ENCODE measurements around the gene USP24. TPM values are rescaled to one million over a fixed set of nuclear protein-coding genes. Genes with fewer than 3 reads are reported as not detected.

Gene USP24
- polyA plus RNA-seq, 2 donors, result 7.4 to 7.6 TPM

DNA sequence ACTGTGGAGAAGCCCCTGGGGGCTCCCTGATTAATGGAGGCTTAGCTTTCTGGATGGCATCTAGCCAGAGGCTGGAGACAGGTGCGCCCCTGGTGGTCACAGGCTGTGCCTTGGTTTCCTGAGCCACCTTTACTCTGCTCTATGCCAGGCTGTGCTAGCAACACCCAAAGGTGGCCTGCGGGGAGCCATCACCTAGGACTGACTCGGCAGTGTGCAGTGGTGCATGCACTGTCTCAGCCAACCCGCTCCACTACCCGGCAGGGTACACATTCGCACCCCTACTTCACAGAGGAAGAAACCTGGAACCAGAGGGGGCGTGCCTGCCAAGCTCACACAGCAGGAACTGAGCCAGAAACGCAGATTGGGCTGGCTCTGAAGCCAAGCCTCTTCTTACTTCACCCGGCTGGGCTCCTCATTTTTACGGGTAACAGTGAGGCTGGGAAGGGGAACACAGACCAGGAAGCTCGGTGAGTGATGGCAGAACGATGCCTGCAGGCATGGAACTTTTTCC is 151.0 kb downstream of the USP24 start:
- peaks cover 5 to 28% of the 10 kb centered on the region in 2 donors for H3K36me3 ChIP-seq (ENCODE audit: control insufficient read depth in 2 of 2, insufficient read depth in 2 of 2, low read length in 1 of 2)
- no peak overlapping the region for H3K27ac ChIP-seq (ENCODE audit: low read depth in 2 of 2, low read length in 1 of 2)
- no peaks in the 10 kb centered on the region for H3K27me3 ChIP-seq (ENCODE audit: control insufficient read depth in 1 of 2, insufficient read depth in 2 of 2, low read length in 2 of 2)
- no peaks in the 10 kb centered on the region for H3K9me3 ChIP-seq (ENCODE audit: control insufficient read depth in 2 of 2, insufficient read depth in 1 of 2, low read depth in 1 of 2, low read length in 1 of 2)
- H3K4me3 ChIP-seq (ENCODE audit: low read depth in 1 of 2, low read length in 2 of 2), result no peak overlapping the region
- WGBS, 2 donors, result 34 to 49% methylated on average over 12 of the region's 12 CpGs
- H3K4me1 ChIP-seq (ENCODE audit: control insufficient read depth in 2 of 2, insufficient read depth in 2 of 2, low read length in 1 of 2), result peaks cover 4% of the 10 kb centered on the region in 2 donors

DNA sequence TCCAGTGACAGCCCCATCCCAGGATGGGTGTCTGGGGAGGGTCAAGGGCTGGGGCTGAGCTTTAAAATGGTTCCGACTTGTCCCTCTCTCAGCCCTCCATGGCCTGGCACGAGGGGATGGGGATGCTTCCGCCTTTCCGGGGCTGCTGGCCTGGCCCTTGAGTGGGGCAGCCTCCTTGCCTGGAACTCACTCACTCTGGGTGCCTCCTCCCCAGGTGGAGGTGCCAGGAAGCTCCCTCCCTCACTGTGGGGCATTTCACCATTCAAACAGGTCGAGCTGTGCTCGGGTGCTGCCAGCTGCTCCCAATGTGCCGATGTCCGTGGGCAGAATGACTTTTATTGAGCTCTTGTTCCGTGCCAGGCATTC is 151.6 kb downstream of the USP24 start:
- Histone ChIP-seq H3K4me1 (ENCODE audit: control insufficient read depth in 2 of 2, insufficient read depth in 2 of 2, low read length in 1 of 2) (peaks cover 4% of the 10 kb centered on the region in 2 donors), H3K27me3 (ENCODE audit: control insufficient read depth in 1 of 2, insufficient read depth in 2 of 2, low read length in 2 of 2) (no peaks in the 10 kb centered on the region), H3K9me3 (ENCODE audit: control insufficient read depth in 2 of 2, insufficient read depth in 1 of 2, low read depth in 1 of 2, low read length in 1 of 2) (no peaks in the 10 kb centered on the region), H3K36me3 (ENCODE audit: control insufficient read depth in 2 of 2, insufficient read depth in 2 of 2, low read length in 1 of 2) (peaks cover 5 to 28% of the 10 kb centered on the region in 2 donors), H3K4me3 (ENCODE audit: low read depth in 1 of 2, low read length in 2 of 2) (no peak overlapping the region), H3K27ac (ENCODE audit: low read depth in 2 of 2, low read length in 1 of 2) (no peak overlapping the region)
- WGBS, 2 donors, result 72 to 77% methylated on average over 9 of the region's 9 CpGs

DNA sequence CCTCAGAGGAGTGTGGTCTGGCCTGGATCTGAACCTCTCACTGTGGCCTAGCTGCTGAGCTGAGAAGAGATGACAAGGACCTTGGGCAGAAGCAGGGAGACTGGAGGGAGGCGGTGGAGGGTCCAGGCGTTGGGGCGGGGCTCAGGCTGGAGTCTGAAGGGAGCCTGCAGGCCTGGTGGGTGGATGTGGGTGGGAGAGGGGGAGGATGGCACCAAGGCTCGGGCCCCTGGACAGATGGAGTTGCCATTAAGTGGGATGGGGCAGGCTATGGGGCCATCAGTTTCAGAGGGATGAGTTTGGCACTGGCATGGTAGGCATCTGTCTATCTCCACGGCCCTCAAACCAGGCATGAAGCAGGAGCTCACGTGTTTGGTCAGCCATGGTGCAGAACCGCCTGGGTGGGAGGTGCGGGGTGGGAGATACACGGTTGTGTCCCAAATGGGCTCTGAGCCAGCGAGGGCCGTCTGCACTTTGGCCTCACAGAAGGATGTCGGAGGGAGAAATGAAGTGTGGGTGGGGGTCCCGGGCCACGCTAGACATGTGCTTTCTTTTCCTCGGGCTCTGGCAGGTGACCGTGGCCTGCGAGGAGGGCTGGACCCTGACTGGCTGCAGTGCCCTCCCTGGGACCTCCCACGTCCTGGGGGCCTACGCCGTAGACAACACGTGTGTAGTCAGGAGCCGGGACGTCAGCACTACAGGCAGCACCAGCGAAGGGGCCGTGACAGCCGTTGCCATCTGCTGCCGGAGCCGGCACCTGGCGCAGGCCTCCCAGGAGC is 152.2 kb downstream of the USP24 start:
- Histone ChIP-seq H3K27ac (ENCODE audit: low read depth in 2 of 2, low read length in 1 of 2) (no peak overlapping the region), H3K9me3 (ENCODE audit: control insufficient read depth in 2 of 2, insufficient read depth in 1 of 2, low read depth in 1 of 2, low read length in 1 of 2) (no peaks in the 10 kb centered on the region), H3K4me3 (ENCODE audit: low read depth in 1 of 2, low read length in 2 of 2) (no peak overlapping the region), H3K27me3 (ENCODE audit: control insufficient read depth in 1 of 2, insufficient read depth in 2 of 2, low read length in 2 of 2) (no peaks in the 10 kb centered on the region), H3K36me3 (ENCODE audit: control insufficient read depth in 2 of 2, insufficient read depth in 2 of 2, low read length in 1 of 2) (peaks cover 5 to 29% of the 10 kb centered on the region in 2 donors), H3K4me1 (ENCODE audit: control insufficient read depth in 2 of 2, insufficient read depth in 2 of 2, low read length in 1 of 2) (peaks cover 4% of the 10 kb centered on the region in 2 donors)
- 92 to 93% methylated on average over 29 of the region's 29 CpGs for WGBS, 2 donors

DNA sequence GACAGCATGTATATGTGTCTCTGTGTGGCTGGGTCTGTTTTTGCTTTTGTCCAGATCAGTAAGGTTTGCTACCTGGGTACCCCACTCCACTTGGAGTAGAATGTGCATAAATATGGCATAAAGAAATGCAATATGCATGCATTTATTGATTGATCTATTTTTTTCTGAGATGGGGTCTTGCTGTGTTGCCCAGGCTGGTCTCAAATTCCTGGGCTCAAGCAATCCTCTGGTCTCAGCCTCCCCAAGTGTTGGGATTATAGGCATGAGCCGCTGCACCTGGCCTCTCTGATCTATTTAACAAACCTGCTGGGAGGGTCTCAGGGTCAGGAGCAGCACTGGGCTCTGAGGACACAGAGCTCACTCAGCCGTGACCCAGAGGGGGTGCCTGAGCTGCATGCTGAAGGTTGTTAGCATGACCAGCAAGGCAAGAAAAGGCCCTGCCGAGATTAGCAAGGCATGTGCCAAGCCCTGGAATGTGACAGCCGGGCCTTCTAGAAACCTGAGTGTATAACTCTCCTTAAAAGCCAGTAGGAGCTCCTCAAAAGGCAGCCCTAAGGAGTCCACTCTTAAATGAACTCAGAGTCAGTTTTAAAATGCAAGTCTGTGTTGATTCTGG is 153.3 kb downstream of the USP24 start:
- Histone ChIP-seq H3K4me3 (ENCODE audit: low read depth in 1 of 2, low read length in 2 of 2) (no peak overlapping the region), H3K27me3 (ENCODE audit: control insufficient read depth in 1 of 2, insufficient read depth in 2 of 2, low read length in 2 of 2) (no peaks in the 10 kb centered on the region), H3K27ac (ENCODE audit: low read depth in 2 of 2, low read length in 1 of 2) (no peak overlapping the region), H3K9me3 (ENCODE audit: control insufficient read depth in 2 of 2, insufficient read depth in 1 of 2, low read depth in 1 of 2, low read length in 1 of 2) (no peaks in the 10 kb centered on the region), H3K4me1 (ENCODE audit: control insufficient read depth in 2 of 2, insufficient read depth in 2 of 2, low read length in 1 of 2) (peaks cover 4% of the 10 kb centered on the region in 2 donors), H3K36me3 (ENCODE audit: control insufficient read depth in 2 of 2, insufficient read depth in 2 of 2, low read length in 1 of 2) (peaks cover 5 to 26% of the 10 kb centered on the region in 2 donors)
- 77 to 79% methylated on average over 4 of the region's 4 CpGs for WGBS, 2 donors

DNA sequence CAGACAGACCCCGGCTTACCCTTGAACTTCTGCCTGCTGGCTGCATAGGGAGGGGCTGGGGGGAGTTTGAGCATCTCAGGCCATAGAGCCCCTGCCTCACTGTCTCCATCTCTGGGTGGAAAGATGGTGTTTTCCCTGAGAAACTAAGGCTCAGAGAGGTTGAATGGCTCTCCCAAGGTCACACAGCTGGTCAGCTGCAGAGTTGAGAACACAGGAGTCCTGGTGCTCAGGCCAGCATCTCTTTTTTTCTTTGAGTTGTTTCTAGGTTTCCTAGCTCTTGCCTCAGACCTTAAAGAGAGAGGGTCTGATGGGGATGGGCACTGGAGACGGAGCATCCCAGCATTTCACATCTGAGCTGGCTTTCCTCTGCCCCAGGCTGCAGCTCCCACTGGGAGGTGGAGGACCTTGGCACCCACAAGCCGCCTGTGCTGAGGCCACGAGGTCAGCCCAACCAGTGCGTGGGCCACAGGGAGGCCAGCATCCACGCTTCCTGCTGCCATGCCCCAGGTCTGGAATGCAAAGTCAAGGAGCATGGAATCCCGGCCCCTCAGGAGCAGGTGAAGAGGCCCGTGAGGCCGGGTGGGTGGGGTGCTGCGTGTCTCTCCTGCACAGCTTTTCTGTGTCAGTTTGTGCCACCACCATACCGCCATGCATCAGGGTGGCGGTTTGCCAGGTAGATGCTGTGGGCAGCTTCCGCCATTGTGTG is 154.0 kb downstream of the USP24 start:
- no peaks in the 10 kb centered on the region for H3K9me3 ChIP-seq (ENCODE audit: control insufficient read depth in 2 of 2, insufficient read depth in 1 of 2, low read depth in 1 of 2, low read length in 1 of 2)
- H3K4me3 ChIP-seq (ENCODE audit: low read depth in 1 of 2, low read length in 2 of 2), result no peak overlapping the region
- WGBS, 2 donors, result 85 to 86% methylated on average over 13 of the region's 13 CpGs
- H3K27ac ChIP-seq (ENCODE audit: low read depth in 2 of 2, low read length in 1 of 2), result no peak overlapping the region
- H3K27me3 ChIP-seq (ENCODE audit: control insufficient read depth in 1 of 2, insufficient read depth in 2 of 2, low read length in 2 of 2), result no peaks in the 10 kb centered on the region
- peaks cover 4% of the 10 kb centered on the region in 2 donors for H3K4me1 ChIP-seq (ENCODE audit: control insufficient read depth in 2 of 2, insufficient read depth in 2 of 2, low read length in 1 of 2)
- H3K36me3 ChIP-seq (ENCODE audit: control insufficient read depth in 2 of 2, insufficient read depth in 2 of 2, low read length in 1 of 2), result peaks cover 5 to 25% of the 10 kb centered on the region in 2 donors

DNA sequence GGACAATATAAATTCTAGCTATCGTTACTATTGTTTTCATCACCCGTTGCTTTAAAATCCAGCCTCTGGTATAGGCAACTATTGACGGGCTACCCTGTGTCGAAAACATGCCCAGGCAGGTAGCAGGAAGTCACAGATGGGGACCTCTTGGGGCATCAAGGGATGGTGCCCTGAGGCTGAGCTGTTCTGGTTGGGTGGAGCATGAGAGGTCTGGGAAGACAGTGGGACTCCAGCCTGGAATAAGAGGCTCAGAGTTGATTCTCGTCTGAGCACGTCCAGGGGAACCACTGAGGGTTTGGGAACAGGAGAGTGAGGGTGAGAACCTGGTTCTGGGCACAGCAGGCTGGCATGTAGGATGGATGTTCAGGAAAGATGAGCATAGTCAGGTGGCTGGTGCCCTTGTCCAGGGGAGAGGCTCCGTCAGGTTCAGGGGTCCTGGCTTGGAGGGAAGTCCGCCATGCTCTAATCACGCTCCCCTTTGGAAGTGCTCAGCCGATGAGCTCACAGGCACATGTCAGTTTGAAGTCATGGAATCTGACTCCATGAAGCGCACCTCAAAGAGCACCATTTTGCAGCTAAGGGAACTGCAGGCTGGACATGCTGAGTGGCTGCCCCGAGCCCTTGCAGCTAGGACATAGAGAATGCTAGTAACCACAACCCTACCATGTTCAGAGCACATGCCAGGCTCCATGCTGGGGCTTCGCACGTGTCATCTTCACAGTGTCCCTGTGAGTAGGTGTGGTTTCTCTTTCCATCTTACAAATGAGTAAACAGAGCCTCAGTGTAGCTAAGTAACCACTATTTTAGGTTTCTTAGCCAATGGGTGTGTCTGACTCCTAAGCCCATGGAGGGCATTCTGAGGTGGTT is 154.8 kb downstream of the USP24 start:
- Histone ChIP-seq H3K27me3 (ENCODE audit: control insufficient read depth in 1 of 2, insufficient read depth in 2 of 2, low read length in 2 of 2) (no peaks in the 10 kb centered on the region), H3K4me3 (ENCODE audit: low read depth in 1 of 2, low read length in 2 of 2) (no peak overlapping the region), H3K36me3 (ENCODE audit: control insufficient read depth in 2 of 2, insufficient read depth in 2 of 2, low read length in 1 of 2) (peaks cover 0 to 21% of the 10 kb centered on the region in 2 donors), H3K9me3 (ENCODE audit: control insufficient read depth in 2 of 2, insufficient read depth in 1 of 2, low read depth in 1 of 2, low read length in 1 of 2) (no peaks in the 10 kb centered on the region), H3K4me1 (ENCODE audit: control insufficient read depth in 2 of 2, insufficient read depth in 2 of 2, low read length in 1 of 2) (peaks cover 4% of the 10 kb centered on the region in 2 donors), H3K27ac (ENCODE audit: low read depth in 2 of 2, low read length in 1 of 2) (no peak overlapping the region)
- WGBS, 2 donors, result 81 to 85% methylated on average over 14 of the region's 14 CpGs

DNA sequence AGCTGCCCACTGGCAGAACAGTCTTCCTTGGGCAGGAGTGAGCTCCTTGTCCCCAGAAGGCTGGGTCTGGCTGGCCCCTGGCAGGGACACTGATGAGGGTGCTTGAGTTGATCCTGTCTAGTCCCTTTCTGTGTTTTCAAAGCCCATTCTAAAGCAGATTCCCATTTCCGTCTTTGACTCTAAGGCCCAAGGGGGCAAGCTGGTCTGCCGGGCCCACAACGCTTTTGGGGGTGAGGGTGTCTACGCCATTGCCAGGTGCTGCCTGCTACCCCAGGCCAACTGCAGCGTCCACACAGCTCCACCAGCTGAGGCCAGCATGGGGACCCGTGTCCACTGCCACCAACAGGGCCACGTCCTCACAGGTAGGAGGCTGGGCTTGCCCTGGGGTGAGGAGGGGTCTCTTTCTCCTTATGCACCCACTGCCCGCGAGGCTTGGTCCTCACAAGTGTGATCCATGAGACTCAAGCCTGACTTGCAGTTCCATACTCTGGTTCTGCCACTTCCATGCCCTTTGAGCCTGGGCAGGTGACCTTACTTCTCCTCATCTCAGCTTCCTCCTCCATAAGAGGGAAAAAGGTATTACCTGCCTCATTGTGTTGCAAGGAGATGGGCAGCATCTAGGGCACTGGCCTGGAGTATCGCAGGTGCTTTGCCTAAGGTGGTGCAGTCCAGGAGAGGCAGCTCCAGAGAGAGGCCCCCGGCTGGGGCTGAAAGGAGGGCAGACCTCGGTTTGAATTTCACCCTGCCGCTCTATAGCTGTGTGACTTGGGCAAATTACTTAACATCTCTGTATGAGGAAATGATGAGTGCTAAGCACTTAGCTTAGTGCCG is 155.6 kb downstream of the USP24 start:
- no peaks in the 10 kb centered on the region for H3K27me3 ChIP-seq (ENCODE audit: control insufficient read depth in 1 of 2, insufficient read depth in 2 of 2, low read length in 2 of 2)
- H3K4me1 ChIP-seq (ENCODE audit: control insufficient read depth in 2 of 2, insufficient read depth in 2 of 2, low read length in 1 of 2), result peaks cover 2 to 4% of the 10 kb centered on the region in 2 donors
- H3K9me3 ChIP-seq (ENCODE audit: control insufficient read depth in 2 of 2, insufficient read depth in 1 of 2, low read depth in 1 of 2, low read length in 1 of 2), result no peaks in the 10 kb centered on the region
- H3K4me3 ChIP-seq (ENCODE audit: low read depth in 1 of 2, low read length in 2 of 2), result no peak overlapping the region
- no peak overlapping the region for H3K27ac ChIP-seq (ENCODE audit: low read depth in 2 of 2, low read length in 1 of 2)
- whole genome bisulfite sequencing, 2 donors, result 87 to 91% methylated on average over 14 of the region's 14 CpGs
- H3K36me3 ChIP-seq (ENCODE audit: control insufficient read depth in 2 of 2, insufficient read depth in 2 of 2, low read length in 1 of 2), result peaks cover 2 to 21% of the 10 kb centered on the region in 2 donors

DNA sequence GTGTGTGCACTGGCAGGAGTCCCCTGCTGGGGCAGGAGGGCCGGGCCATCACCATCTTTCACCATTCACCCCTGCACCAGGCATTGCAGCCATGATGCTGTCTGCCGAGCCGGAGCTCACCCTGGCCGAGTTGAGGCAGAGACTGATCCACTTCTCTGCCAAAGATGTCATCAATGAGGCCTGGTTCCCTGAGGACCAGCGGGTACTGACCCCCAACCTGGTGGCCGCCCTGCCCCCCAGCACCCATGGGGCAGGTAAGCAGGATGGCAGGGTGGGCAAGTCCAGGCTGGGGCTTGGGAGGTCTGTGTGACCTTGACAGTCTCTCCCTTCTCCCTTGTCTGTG is 157.2 kb downstream of the USP24 start:
- Histone ChIP-seq H3K27ac (ENCODE audit: low read depth in 2 of 2, low read length in 1 of 2) (no peak overlapping the region), H3K4me3 (ENCODE audit: low read depth in 1 of 2, low read length in 2 of 2) (no peak overlapping the region), H3K36me3 (ENCODE audit: control insufficient read depth in 2 of 2, insufficient read depth in 2 of 2, low read length in 1 of 2) (peaks cover 2 to 21% of the 10 kb centered on the region in 2 donors), H3K27me3 (ENCODE audit: control insufficient read depth in 1 of 2, insufficient read depth in 2 of 2, low read length in 2 of 2) (no peaks in the 10 kb centered on the region), H3K9me3 (ENCODE audit: control insufficient read depth in 2 of 2, insufficient read depth in 1 of 2, low read depth in 1 of 2, low read length in 1 of 2) (no peaks in the 10 kb centered on the region), H3K4me1 (ENCODE audit: control insufficient read depth in 2 of 2, insufficient read depth in 2 of 2, low read length in 1 of 2) (peaks cover 0 to 2% of the 10 kb centered on the region in 2 donors)
- WGBS, 2 donors, result 89 to 92% methylated on average over 6 of the region's 6 CpGs

Data from esophagus (tissue), 2 donors.